ENCODE measurements around the gene FOXK2.
A peak's percentile ranks its signal among the peaks of the same experiment; 100 is the strongest.

The FOXK2 gene

GRCh38 chr17:82518826-82519810 is at the start of gene FOXK2:
Gene FOXK2, plus strand, starts transcription at chr17:82519732. Its CDS starts 157 bp downstream, at chr17:82519889.
- peak; percentile 94 for DNase-seq

- DNase-seq = no peak
These were observed 49.5 kb upstream of the FOXK2 start for GRCh38 chr17:82470065-82470464.

GRCh38 chr17:82474223-82475010 is 45.1 kb upstream of the FOXK2 start:
- no peak for DNase-seq

- DNase-seq = no peak
These were observed 44.1 kb upstream of the FOXK2 start for GRCh38 chr17:82475458-82475857.

DNA sequence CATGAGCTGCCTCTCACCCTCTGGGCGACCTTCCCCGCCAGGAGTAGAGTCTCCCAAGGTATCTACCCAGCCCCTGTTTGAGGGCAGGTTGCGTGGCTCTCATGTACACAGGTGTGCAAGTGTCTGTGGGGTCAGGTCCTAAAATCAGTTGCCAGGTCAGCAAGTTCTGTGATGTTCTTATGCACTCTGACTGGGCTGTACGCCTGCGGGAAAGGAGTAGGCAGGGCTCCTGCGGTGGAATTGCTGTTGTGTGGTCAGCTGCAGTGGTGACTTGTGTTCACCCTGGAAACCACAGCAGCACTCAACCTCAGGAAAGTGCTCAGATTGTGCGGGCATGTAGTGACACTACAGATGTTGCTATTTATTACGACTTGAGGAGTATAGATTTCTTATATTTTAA is 41.6 kb upstream of the FOXK2 start:
- no peak for DNase-seq

DNA sequence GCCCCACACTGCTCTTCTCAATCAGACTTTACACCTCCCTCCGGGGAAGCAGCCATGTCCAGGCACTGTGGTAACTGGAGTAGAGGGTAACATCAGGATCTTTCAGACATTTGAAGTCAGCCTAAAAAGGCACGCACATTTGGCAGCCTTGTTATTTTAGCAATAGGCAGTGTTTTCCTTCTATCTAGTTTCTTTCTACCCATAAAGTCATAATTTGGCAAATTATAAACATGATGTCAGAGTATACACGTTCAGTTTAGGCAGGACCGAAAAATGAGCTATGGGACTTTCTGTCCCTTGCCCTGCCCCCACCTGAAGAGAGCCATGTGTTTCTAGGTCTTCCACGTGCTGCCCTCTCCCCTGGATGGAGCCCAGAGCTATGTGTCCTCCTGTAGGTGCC is 39.9 kb upstream of the FOXK2 start:
- DNase-seq = no peak

GRCh38 chr17:82480318-82480717 is 39.2 kb upstream of the FOXK2 start:
- DNase-seq = no peak

DNA sequence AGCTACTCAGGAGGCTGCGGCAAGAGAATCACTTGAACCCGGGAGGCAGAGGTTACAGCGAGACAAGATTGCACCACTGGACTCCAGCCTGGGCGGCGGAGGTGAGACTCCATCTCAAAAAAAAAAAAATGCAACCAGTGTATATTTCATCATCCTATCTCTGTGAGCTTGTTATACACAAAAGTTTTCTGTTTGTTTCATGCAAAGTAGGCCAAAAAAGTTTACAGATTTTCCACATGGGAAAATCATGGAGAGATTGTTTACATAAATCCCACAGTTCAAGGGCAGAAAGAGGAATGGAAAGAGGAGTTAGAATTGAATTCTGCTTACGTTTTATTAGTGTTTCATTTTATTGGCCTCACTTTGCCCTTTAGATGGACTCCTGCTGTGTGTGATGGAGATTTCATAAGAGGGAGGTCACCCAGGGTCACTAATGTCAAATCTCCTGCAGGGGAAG is 36.3 kb upstream of the FOXK2 start:
- DNase-seq = no peak

DNA sequence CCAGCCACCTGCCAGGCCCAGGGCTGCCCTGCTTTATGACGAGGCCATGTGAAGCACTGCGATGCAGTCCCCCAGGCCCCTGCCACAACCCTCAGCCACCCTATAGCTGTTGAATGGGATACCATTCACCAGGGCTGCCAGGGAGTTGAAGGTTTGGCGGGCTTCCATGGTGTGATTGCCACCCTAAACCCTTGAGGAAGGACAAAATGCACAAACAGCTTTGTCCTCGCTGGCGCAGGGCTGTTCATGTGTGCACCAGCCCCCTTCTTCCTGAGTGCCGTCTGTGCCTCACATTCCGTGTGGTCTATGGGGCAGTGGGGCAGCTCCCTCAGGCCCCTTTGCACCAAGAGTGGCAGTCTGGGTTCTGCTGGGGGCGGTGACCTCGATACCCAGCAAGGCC is 35.7 kb upstream of the FOXK2 start:
- DNase-seq = no peak

DNA sequence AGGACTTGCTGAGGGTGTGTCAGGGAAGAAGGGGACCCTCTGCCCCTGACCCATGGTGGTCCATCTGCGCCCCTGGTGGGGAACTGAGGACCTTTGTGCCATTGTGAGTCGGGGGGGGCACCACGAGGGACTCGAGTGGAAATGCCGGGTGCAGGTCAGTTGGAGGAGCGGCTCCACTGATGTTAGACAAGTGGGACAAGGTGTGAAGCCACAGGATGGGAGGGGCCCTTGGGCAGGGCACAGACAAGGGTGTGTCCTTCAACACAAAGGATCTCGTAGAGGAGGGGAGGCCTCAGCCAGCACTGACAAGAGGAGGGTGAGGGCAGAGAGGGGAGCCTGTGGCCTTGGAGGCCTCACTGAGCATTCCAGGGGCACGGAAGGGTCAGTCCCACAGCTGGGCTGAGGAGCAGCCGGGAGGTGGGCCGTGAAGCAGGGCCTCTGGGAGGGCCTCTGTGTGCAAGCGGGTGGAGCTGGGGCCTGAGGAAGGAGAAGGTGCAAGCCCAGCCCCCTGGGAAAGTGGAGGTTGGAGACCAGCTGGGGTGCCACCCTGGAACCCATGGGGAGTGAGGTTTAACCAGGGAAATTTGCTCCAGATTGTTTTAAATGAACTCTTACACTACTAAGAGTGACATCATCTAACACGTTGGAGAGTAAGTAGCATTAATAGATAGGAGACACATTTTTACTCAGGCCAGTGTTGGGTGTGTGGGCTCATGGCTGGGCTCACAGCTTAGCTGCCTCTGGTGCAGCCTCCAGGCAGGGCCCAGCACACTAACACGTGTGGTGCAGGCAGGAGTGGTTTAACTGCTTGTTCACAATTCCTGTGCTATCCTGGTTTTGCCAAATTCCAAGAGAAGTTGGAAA is 33.1 kb upstream of the FOXK2 start:
- DNase-seq = no peak

- no peak for DNase-seq
These were observed 31.6 kb upstream of the FOXK2 start for GRCh38 chr17:82487910-82488309.

GRCh38 chr17:82489117-82489516 is 30.4 kb upstream of the FOXK2 start:
- peak; percentile 55 for DNase-seq

DNA sequence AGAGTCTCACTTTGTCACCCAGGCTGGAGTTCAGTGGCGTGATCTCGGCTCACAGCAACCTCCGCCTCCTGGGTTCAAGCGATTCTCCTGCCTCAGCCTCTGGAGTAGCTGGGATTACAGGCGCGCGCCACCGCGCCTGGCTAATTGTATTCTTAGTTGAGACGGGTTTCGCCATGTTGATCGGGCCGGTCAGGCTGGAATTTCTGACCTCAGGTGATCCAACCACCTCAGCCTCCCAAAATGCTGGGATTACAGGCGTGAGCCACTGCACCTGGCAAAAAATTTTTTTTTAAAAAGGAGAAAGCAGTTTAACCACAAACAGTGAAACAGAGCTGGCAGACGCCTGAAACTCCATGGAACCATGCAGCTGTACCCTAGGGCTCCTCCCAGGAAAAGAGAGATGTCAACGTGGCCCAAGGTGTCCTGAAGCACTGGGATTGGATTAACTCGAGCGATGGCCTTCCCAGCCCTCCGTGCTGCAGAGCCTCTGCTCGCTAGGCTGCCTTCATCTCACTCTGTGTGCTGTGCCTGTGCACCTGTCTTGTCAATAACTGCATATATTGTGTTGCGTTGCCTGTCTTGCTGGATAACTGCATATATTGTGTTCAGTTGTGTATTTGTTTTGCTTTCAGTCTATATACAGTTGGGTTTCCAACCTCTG is 29.6 kb upstream of the FOXK2 start:
- no peak for DNase-seq

DNA sequence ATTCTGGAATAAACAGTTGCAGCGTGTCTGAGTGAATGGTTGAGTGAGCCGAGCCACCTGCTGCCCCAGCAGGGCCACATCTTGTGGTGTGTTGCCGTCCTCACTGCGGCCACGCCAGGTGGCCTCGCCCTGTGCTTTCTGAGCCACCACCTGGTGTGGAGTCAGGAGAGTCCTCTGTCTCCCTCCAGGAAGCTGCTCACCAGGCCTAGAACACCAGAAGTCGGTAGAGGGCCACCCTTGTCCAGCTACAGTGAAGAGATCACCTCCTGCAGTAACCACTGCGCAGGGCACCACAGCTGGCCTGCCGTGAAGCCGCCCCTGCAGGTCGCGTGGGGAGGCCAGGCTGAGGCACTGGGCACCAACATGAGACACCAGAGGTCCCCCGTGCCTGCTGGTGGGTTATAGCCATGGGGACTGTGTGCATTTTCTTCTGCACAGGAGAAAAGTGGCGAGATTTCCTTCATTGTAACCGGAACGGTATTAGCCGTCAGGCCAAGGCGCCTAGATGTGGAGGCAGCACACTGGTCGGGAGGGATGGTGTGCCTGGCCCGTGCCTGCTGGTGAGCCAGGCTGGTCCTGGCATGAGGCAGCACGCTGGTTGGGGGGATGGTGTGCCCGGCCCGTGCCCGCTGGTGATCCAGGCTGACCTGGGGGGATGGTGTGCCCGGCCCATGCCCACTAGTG is 28.9 kb upstream of the FOXK2 start:
- DNase-seq = no peak

- no peak for DNase-seq
These were observed 28.4 kb upstream of the FOXK2 start for GRCh38 chr17:82491196-82491530.

- no peak for DNase-seq
These were observed 28.0 kb upstream of the FOXK2 start for GRCh38 chr17:82491533-82491932.

DNA sequence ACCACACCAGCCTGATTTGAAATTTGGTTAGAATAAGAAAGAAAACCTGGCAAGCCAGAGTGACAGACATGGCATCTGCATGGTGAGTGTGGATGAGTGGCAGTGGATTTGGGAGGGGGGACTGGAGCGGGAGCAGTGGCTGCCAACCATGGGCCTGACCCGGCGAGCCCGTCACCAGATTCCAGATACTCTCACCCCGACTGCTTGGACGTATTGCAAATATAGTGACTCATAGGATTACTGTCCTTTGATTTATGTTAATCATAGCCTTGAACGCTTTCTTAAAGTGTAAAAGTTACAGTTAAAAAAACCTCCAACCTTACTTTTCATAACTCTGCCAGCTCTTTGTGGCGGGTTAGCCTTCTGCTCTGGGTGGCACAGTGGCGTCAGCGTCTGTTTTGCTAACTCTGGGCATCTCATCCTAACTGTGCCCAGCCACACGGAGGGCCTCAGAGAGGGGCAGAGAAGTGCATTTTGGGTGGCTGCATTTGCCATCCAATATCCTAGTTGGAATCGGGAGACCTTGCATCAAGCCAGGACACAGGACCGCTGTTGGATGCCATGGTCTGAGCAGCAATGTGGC is 26.8 kb upstream of the FOXK2 start:
- no peak for DNase-seq

DNA sequence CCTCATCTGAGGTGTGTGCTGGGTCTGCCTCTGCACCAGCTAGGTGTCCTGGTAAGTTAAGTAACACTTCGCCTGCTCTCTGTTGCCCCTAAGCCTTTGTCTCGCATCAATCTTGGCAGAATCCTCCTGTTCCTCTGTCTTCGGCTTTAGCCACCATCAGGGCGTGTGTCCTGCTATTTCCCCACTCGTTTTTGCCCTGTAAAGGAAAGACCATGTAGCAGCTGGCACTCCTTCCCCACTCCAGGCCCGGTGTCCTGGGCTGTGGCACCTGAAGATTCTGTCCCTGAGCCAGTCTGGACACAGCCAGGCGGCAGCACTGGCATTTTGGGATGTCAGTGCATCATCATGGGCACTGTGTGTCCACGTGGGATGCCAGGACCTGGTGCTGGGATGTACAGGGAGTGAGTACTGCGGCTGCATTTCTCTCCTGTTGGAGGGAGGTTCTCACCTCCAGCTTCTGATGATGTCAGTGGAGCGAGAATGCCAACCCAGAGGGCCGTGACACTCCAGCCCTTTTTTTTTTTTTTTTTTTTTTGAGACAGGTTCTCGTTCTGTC is 26.2 kb upstream of the FOXK2 start:
- DNase-seq = no peak

- DNase-seq = peak; percentile 95
These were observed 25.1 kb upstream of the FOXK2 start for GRCh38 chr17:82494236-82495055.

Measured in right forelimb (tissue), 1 donor.